ENCODE measurements around the gene ATP11A. TPM values are rescaled to one million over a fixed set of nuclear protein-coding genes. Genes with fewer than 3 reads are reported as not detected.
A peak's percentile ranks its signal among the peaks of the same experiment; 100 is the strongest.

The ATP11A gene
- total RNA-seq, 1 experiment from 2014 or later, result 80.4 TPM

GRCh38 chr13:112743451-112744167, 53.8 kb downstream of the ATP11A start:
- no TSS peak for BruUV-seq (replicated peaks)
- Histone ChIP-seq H3K79me2 (ENCODE audit: insufficient read depth, low read length) (peaks cover 39% of the 10 kb centered on the region), H3K9me3 (ENCODE audit: control insufficient read depth in 1 of 2, insufficient read depth in 1 of 2, low read depth in 1 of 2, low read length in 2 of 2) (no peaks in the 10 kb centered on the region), H3K9ac (ENCODE audit: low read length) (no peak overlapping the region), H2AFZ (ENCODE audit: low read depth, low read length, poor library complexity, severe bottlenecking) (no peak overlapping the region), H3K4me2 (ENCODE audit: low read length) (0 out of 2 replicates have a peak overlapping the region, but pooled peaks have one; percentile 47), H4K20me1 (ENCODE audit: insufficient read depth) (no peaks in the 10 kb centered on the region), H3K9me2 (ENCODE audit: insufficient read depth) (no peaks in the 10 kb centered on the region), H3K4me1 (ENCODE audit: control insufficient read depth in 1 of 2, insufficient read depth in 2 of 2, low read length in 2 of 2) (peaks cover 19 to 23% of the 10 kb centered on the region in 2 experiments), H3K4me3 (replicated peaks in 1 of 2; ENCODE audit: low read depth in 1 of 2, low read length in 2 of 2) (no peak overlapping the region), H3K27ac (ENCODE audit: low read depth, low read length) (no peak overlapping the region), H3K36me3 (ENCODE audit: control insufficient read depth in 1 of 2, insufficient read depth in 2 of 2, low read length in 2 of 2) (no peaks in the 10 kb centered on the region), H3K27me3 (ENCODE audit: insufficient read depth, low read length) (no peaks in the 10 kb centered on the region)
- ATAC-seq (no peak), DNase-seq (ENCODE audit: low read depth, low spot score) (no peak)
- POLR2A ChIA-PET, result no interaction called here
- CTCF ChIA-PET, result no interaction called here
- RAD21 ChIA-PET (ENCODE audit: low non-redundant PET in 1 of 2, low total read pairs in 2 of 2, uncharacterized antibody in 2 of 2, unreplicated experiment in 2 of 2), result no interaction called here
- no peak for TF ChIP-seq CBX3 (IDR thresholded peaks at IDR 0.05; ENCODE audit: low read depth)
- intact Hi-C loops (cut with micrococcal nuclease), result no loop called here

GRCh38 chr13:112744168-112745021, 54.6 kb downstream of the ATP11A start:
- no peak overlapping the region for H3K27ac ChIP-seq (ENCODE audit: low read depth, low read length)
- BruUV-seq (replicated peaks), result no TSS peak
- intact Hi-C loops (cut with micrococcal nuclease), result no loop called here
- no peak overlapping the region for H3K9ac ChIP-seq (ENCODE audit: low read length)
- H3K9me2 ChIP-seq (ENCODE audit: insufficient read depth), result no peaks in the 10 kb centered on the region
- peaks cover 35% of the 10 kb centered on the region for H3K79me2 ChIP-seq (ENCODE audit: insufficient read depth, low read length)
- ChIA-PET RAD21 (ENCODE audit: low non-redundant PET in 1 of 2, low total read pairs in 2 of 2, uncharacterized antibody in 2 of 2, unreplicated experiment in 2 of 2) (no interaction called here), CTCF (no interaction called here), POLR2A (no interaction called here)
- no peaks in the 10 kb centered on the region for H4K20me1 ChIP-seq (ENCODE audit: insufficient read depth)
- ATAC-seq (0 out of 2 replicates have a peak, but pooled peaks have one; percentile 44), DNase-seq (ENCODE audit: low read depth, low spot score) (no peak)
- H3K4me3 ChIP-seq (replicated peaks in 1 of 2; ENCODE audit: low read depth in 1 of 2, low read length in 2 of 2), result no peak overlapping the region
- no peaks in the 10 kb centered on the region for H3K9me3 ChIP-seq (ENCODE audit: control insufficient read depth in 1 of 2, insufficient read depth in 1 of 2, low read depth in 1 of 2, low read length in 2 of 2)
- no peaks in the 10 kb centered on the region for H3K36me3 ChIP-seq (ENCODE audit: control insufficient read depth in 1 of 2, insufficient read depth in 2 of 2, low read length in 2 of 2)
- peaks cover 19 to 23% of the 10 kb centered on the region in 2 experiments for H3K4me1 ChIP-seq (ENCODE audit: control insufficient read depth in 1 of 2, insufficient read depth in 2 of 2, low read length in 2 of 2)
- no peaks in the 10 kb centered on the region for H3K27me3 ChIP-seq (ENCODE audit: insufficient read depth, low read length)
- peak overlapping the region; percentile 47 for H3K4me2 ChIP-seq (ENCODE audit: low read length)
- no peak overlapping the region for H2AFZ ChIP-seq (ENCODE audit: low read depth, low read length, poor library complexity, severe bottlenecking)
- TF ChIP-seq SRF (IDR thresholded peaks at IDR 0.05; ENCODE audit: low read depth) (no peak), FOSL1 (IDR thresholded peaks at IDR 0.05; ENCODE audit: low read depth) (no peak), ZBTB33 (IDR thresholded peaks at IDR 0.05; ENCODE audit: extremely low read depth, insufficient replicate concordance, low read length) (no peak), JUND (IDR thresholded peaks at IDR 0.05) (no peak), EGR1 (IDR thresholded peaks at IDR 0.05; ENCODE audit: low read depth) (no peak), ZFX (IDR thresholded peaks at IDR 0.05) (no peak), EZH2 (IDR thresholded peaks at IDR 0.05) (no peak), REST (IDR thresholded peaks at IDR 0.05; ENCODE audit: low read depth) (no peak), SP1 (IDR thresholded peaks at IDR 0.05; ENCODE audit: low read depth) (no peak), RAD21 (IDR thresholded peaks at IDR 0.05; ENCODE audit: low read depth) (no peak), ELF1 (IDR thresholded peaks at IDR 0.05; ENCODE audit: borderline replicate concordance, low read depth) (no peak), SIN3A (IDR thresholded peaks at IDR 0.05; ENCODE audit: low read depth) (no peak), ATF3 (IDR thresholded peaks at IDR 0.05) (no peak)

All from HCT116 (cell line).